Activated T-cell treated with anti-CD3 and anti-CD28 coated beads, Interleukin-2, amount 50 U/mL, for 1 hour (primary cell): ENCODE measurements around the gene MDC1.

Experiments used
- DNase-seq: peaks from one replicate; pipeline ENCODE4 v3.0.0-alpha.2; 2020

MDC1 gene

GRCh38 chr6:30696432-30696831, 20.6 kb downstream of the MDC1 start:
- DNase-seq = no peak

DNA sequence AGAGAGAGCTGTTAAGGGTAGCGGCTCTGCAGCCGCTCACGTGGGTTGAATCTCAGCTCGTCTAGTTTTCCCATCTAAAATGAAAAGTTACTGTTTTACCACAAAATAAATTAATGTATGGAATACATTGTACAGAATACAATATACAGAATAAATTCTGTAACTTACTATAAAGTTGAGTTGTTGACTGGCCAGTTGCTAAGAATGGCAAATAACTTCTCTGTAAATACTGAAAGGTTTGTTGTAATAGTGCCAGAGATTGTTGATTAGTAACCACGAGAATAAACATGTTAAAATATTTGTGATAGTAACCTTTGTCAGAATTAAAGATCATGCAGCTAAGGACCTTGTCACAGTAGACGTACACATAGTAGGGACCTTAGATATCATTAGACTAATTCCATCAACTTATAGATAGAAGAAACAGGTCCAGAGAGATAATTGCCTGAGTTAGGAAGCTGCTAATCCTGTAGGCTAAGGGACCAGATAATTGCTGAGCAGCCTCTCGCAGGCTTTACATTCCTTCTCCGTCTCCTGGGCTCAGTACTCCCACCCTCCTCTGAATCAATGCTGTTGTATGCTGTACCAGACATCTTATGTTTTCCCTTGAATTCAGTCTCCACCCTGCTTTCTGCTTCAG, 25.8 kb downstream of the MDC1 start:
- DNase-seq = no peak

DNA sequence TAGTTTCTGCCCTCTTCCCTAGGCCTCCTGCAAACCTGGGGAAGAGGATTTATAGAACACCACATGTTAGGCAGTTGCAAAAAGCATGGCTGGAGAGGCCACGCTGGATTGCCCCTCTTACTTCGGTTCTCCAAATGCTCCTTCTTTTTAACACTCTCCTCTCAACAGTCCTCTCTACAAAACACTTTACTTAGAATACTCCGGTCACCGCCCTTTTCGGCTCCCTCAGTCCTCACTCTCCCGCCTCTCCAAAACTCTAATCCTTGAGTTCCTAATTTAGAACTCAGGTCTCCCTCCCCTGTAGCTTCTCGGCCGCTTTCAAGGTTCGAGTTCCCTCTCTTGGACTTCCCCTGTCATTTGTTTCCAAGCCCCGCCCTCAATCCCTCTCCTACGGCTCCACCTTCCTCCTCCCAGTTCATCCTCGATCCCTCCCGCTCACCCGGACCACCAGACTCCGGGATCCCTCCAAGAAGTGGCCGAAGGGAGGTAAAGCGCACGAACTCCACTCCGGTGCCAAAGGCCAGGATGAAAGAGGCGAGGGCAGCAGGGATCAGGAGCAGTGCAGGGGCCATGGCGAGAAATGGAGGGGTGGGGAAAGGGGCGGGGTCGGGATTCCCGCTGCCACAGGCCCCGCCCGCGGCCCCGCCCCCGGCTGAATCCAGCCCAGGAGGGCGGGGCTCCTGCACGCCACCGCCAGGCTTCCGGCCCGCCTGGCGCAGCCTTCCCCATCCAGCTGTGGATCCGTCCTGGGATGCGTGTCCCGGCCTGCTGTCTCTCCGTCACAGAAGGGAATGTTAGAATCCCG, 26.5 kb downstream of the MDC1 start, which contains the start of gene NRM:
Gene NRM (minus strand): TSS at position 582 of the 805 bp plus-strand sequence. CDS start 10 bp downstream, at position 572.
- peak; percentile 78 for DNase-seq

- DNase-seq = no peak
These were observed 27.1 kb downstream of the MDC1 start for GRCh38 chr6:30689985-30690384.

- DNase-seq = no peak
These were observed 27.8 kb downstream of the MDC1 start for GRCh38 chr6:30689022-30689865.

DNA sequence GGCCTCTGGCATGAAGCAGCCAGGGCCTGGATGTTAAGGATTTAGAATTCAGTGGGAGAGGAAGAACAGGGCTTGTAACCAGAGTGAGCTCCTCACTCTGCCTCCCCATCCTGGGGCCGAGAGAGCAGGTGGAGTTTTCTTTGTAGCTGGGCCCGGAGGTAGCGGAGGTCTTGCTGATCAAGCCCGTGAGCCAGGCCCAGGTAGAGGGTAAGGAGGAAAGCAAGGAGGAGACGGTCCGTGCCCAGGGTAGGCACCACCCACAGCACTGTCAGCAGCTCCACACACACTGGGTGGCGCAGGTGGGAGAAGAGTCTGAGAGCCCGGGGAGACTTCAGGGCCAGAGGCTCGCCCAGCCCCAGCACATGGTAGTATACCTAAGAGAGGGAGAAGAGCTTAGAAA, 28.5 kb downstream of the MDC1 start:
- DNase-seq = no peak

- DNase-seq = no peak
These were observed 29.2 kb downstream of the MDC1 start for GRCh38 chr6:30687659-30688431.

GRCh38 chr6:30686908-30687658, 30.0 kb downstream of the MDC1 start:
- DNase-seq = peak; percentile 75

- peak; percentile 85 for DNase-seq
These were observed 30.8 kb downstream of the MDC1 start, which contains the start of gene PPP1R18 for GRCh38 chr6:30686009-30686907. Gene PPP1R18 (minus strand): TSS chr6:30686645. CDS start chr6:30686018, 627 bp downstream.

DNA sequence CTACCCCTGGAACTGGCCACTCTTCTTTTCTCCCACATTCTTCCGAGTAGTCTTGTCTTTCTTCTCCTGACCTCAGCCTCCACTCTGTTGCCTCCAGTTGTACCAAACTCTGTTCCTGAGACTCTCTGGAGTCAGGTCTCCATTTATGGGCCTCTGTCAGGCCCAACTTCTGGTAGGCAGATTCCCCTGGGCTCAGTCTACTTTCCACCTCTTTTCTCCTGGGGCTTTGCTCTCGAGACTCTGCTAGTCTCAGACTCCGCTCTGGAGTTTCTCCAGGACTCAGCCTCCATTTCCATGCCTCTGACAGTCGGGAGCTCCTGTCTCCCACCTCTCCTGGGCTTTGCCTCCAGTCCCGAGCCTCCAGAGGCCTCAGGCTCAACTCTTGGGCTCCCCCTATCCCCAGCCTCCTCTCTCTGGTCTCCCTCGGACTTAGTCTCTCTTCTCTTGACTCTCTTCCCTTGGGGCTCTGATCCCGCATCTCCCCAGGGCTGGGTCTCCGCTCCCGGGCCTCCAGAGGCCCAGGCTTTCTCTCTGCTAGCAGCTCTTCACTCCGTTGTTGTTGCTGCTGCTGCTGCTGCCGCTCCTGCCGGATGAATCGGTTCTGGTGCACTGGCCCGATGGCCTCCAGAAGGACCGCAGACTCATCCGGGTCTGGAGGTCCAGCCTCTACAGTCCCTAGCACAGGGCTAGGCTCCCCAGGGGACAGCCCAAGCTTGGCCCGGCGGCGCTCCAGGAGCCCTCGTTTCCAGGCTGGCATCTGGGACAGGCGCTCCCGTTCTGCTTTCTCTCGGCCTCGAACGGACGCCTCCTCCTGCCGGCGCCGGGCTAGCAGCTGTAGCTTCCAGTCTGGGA, 31.7 kb downstream of the MDC1 start:
- peak; percentile 44 for DNase-seq

GRCh38 chr6:30684386-30685156, 32.5 kb downstream of the MDC1 start:
- DNase-seq = peak; percentile 56

GRCh38 chr6:30683980-30684338, 33.1 kb downstream of the MDC1 start:
- DNase-seq = no peak

- no peak for DNase-seq
These were observed 33.7 kb downstream of the MDC1 start for GRCh38 chr6:30683183-30683979.

GRCh38 chr6:30682143-30683117, 34.7 kb downstream of the MDC1 start:
- DNase-seq = peak; percentile 82

GRCh38 chr6:30681766-30682142, 35.3 kb downstream of the MDC1 start:
- DNase-seq = peak; percentile 38

DNA sequence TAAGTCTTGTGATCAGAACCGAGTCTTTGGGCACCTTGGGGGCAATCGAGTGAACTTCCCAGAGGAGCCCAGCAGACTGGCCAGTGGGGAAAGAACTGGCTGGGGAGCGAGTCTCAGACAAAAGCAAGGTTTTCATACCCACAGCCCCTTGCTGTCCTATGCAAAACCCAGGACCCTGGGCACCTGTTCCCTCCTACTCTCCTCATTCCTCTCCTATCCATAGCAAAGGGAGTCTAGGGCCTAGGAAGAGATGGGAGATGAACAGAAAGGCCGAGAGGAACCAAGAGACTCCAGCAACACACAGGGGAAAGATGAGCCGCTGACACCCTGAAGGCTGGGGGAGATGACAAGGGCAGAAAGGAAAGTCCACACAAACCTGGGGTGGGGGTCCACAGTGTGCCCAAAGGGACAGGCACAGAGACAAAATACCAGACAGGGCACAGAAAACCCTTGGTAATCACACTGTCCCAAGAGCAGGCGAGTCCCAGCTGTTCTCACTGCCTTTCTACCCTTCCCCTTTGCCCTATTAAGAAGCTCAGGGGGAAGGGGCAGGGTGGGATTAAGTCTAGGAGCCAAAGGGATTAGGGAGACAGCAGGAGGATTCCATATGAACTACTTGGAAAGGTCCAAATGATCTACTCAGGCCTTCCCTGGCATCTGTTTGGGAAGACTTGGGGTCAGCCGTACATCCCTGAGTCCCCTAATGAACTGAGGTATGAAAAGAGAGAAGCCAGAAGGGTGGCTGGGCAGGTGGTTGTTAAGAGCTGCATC, 37.1 kb downstream of the MDC1 start:
- no peak for DNase-seq
